ENCODE results near the gene EFL1. TPM values are rescaled to one million over a fixed set of nuclear protein-coding genes. Genes with fewer than 3 reads are reported as not detected.
A peak's percentile ranks its signal among the peaks of the same experiment; 100 is the strongest.
"Not testable (repeated sequence)": the region's sequence is repeated elsewhere in the genome, so short reads cannot be mapped to it uniquely, and the experiment has no call there.

EFL1 gene
- total RNA-seq, 1 experiment from 2014 or later: 21.4 TPM

GRCh38 chr15:82297546-82297945, 35.0 kb upstream of the EFL1 start:
- peak; percentile 17 for DNase-seq
- Histone ChIP-seq H3K27me3 (ENCODE audit: control insufficient read depth, insufficient read depth, low read length) (no peaks in the 10 kb centered on the region), H3K4me3 (ENCODE audit: insufficient read depth, low read depth, low read length) (no peak overlapping the region), H3K36me3 (replicated peaks; ENCODE audit: control insufficient read depth, insufficient read depth, low read length) (no peaks in the 10 kb centered on the region)

GRCh38 chr15:82294061-82294690, 31.6 kb upstream of the EFL1 start:
- DNase-seq: peak; percentile 59
- H3K27me3 ChIP-seq (ENCODE audit: control insufficient read depth, insufficient read depth, low read length): no peaks in the 10 kb centered on the region
- no peak overlapping the region for H3K4me3 ChIP-seq (ENCODE audit: insufficient read depth, low read depth, low read length)

GRCh38 chr15:82292271-82292670, 29.7 kb upstream of the EFL1 start:
- Histone ChIP-seq H3K4me3 (ENCODE audit: insufficient read depth, low read depth, low read length) (no peak overlapping the region), H3K36me3 (replicated peaks; ENCODE audit: control insufficient read depth, insufficient read depth, low read length) (no peaks in the 10 kb centered on the region)

More at GRCh38 chr15:82294061-82294690, 31.6 kb upstream of the EFL1 start:
- H3K36me3 ChIP-seq (replicated peaks; ENCODE audit: control insufficient read depth, insufficient read depth, low read length): no peaks in the 10 kb centered on the region

GRCh38 chr15:82288202-82288601, 25.7 kb upstream of the EFL1 start:
- H3K4me3 ChIP-seq (ENCODE audit: insufficient read depth, low read depth, low read length); DNase-seq; H3K27me3 ChIP-seq (ENCODE audit: control insufficient read depth, insufficient read depth, low read length); H3K36me3 ChIP-seq (replicated peaks; ENCODE audit: control insufficient read depth, insufficient read depth, low read length): not testable (repeated sequence)

More at GRCh38 chr15:82292271-82292670, 29.7 kb upstream of the EFL1 start:
- no peaks in the 10 kb centered on the region for H3K27me3 ChIP-seq (ENCODE audit: control insufficient read depth, insufficient read depth, low read length)
- DNase-seq: no peak

- H3K27me3 ChIP-seq (ENCODE audit: control insufficient read depth, insufficient read depth, low read length): not testable (repeated sequence)
These were observed 23.9 kb upstream of the EFL1 start for GRCh38 chr15:82286475-82286874.

GRCh38 chr15:82284381-82284780, 21.8 kb upstream of the EFL1 start:
- not testable (repeated sequence) for H3K36me3 ChIP-seq (replicated peaks; ENCODE audit: control insufficient read depth, insufficient read depth, low read length); DNase-seq; H3K27me3 ChIP-seq (ENCODE audit: control insufficient read depth, insufficient read depth, low read length); H3K4me3 ChIP-seq (ENCODE audit: insufficient read depth, low read depth, low read length)

More at GRCh38 chr15:82286475-82286874, 23.9 kb upstream of the EFL1 start:
- H3K4me3 ChIP-seq (ENCODE audit: insufficient read depth, low read depth, low read length); DNase-seq; H3K36me3 ChIP-seq (replicated peaks; ENCODE audit: control insufficient read depth, insufficient read depth, low read length): not testable (repeated sequence)

GRCh38 chr15:82282386-82282785, 19.9 kb upstream of the EFL1 start:
- H3K36me3 ChIP-seq (replicated peaks; ENCODE audit: control insufficient read depth, insufficient read depth, low read length); H3K4me3 ChIP-seq (ENCODE audit: insufficient read depth, low read depth, low read length); H3K27me3 ChIP-seq (ENCODE audit: control insufficient read depth, insufficient read depth, low read length); DNase-seq: not testable (repeated sequence)

- not testable (repeated sequence) for H3K36me3 ChIP-seq (replicated peaks; ENCODE audit: control insufficient read depth, insufficient read depth, low read length); H3K4me3 ChIP-seq (ENCODE audit: insufficient read depth, low read depth, low read length); H3K27me3 ChIP-seq (ENCODE audit: control insufficient read depth, insufficient read depth, low read length); DNase-seq
These were observed 18.7 kb upstream of the EFL1 start for GRCh38 chr15:82281276-82281675.

- H3K36me3 ChIP-seq (replicated peaks; ENCODE audit: control insufficient read depth, insufficient read depth, low read length): no peaks in the 10 kb centered on the region
- H3K27me3 ChIP-seq (ENCODE audit: control insufficient read depth, insufficient read depth, low read length): no peaks in the 10 kb centered on the region
- DNase-seq: no peak
- H3K4me3 ChIP-seq (ENCODE audit: insufficient read depth, low read depth, low read length): no peak overlapping the region
These were observed 12.9 kb upstream of the EFL1 start for GRCh38 chr15:82275410-82275809.

- no peaks in the 10 kb centered on the region for H3K36me3 ChIP-seq (replicated peaks; ENCODE audit: control insufficient read depth, insufficient read depth, low read length)
- H3K4me3 ChIP-seq (ENCODE audit: insufficient read depth, low read depth, low read length): no peak overlapping the region
- no peaks in the 10 kb centered on the region for H3K27me3 ChIP-seq (ENCODE audit: control insufficient read depth, insufficient read depth, low read length)
- no peak for DNase-seq
These were observed 9.6 kb upstream of the EFL1 start for GRCh38 chr15:82272154-82272553.

GRCh38 chr15:82268454-82268853, 5.9 kb upstream of the EFL1 start:
- H3K4me3 ChIP-seq (ENCODE audit: insufficient read depth, low read depth, low read length); H3K36me3 ChIP-seq (replicated peaks; ENCODE audit: control insufficient read depth, insufficient read depth, low read length); DNase-seq; H3K27me3 ChIP-seq (ENCODE audit: control insufficient read depth, insufficient read depth, low read length): not testable (repeated sequence)

GRCh38 chr15:82267137-82267536, 4.6 kb upstream of the EFL1 start:
- not testable (repeated sequence) for H3K27me3 ChIP-seq (ENCODE audit: control insufficient read depth, insufficient read depth, low read length); H3K4me3 ChIP-seq (ENCODE audit: insufficient read depth, low read depth, low read length); H3K36me3 ChIP-seq (replicated peaks; ENCODE audit: control insufficient read depth, insufficient read depth, low read length); DNase-seq

- Histone ChIP-seq H3K27me3 (ENCODE audit: control insufficient read depth, insufficient read depth, low read length) (no peaks in the 10 kb centered on the region), H3K4me3 (ENCODE audit: insufficient read depth, low read depth, low read length) (peak overlapping the region; percentile 91), H3K36me3 (replicated peaks; ENCODE audit: control insufficient read depth, insufficient read depth, low read length) (no peaks in the 10 kb centered on the region; the same call in 1 of the 2 replicates)
- DNase-seq: no peak
These were observed 816 bp upstream of the EFL1 start for GRCh38 chr15:82263350-82263749.

GRCh38 chr15:82261566-82262421, 740 bp downstream of the EFL1 start:
- H3K36me3 ChIP-seq (replicated peaks; ENCODE audit: control insufficient read depth, insufficient read depth, low read length); H3K27me3 ChIP-seq (ENCODE audit: control insufficient read depth, insufficient read depth, low read length); DNase-seq: not testable (repeated sequence)
- H3K4me3 ChIP-seq (ENCODE audit: insufficient read depth, low read depth, low read length): peak overlapping the region; percentile 91

GRCh38 chr15:82248261-82248660, 14.3 kb downstream of the EFL1 start:
- H3K36me3 ChIP-seq (replicated peaks; ENCODE audit: control insufficient read depth, insufficient read depth, low read length); H3K27me3 ChIP-seq (ENCODE audit: control insufficient read depth, insufficient read depth, low read length); DNase-seq; H3K4me3 ChIP-seq (ENCODE audit: insufficient read depth, low read depth, low read length): not testable (repeated sequence)

All from H7 (cell line).